K562 (cell line): ENCODE data around the gene LIF. TPM values are rescaled to one million over a fixed set of nuclear protein-coding genes. Genes with fewer than 3 reads are reported as not detected.

Experiments used
- ATF6 ChIP-seq: sonication (generic); formaldehyde crosslinking; IDR thresholded peaks from 2 replicates; pipeline ENCODE4 v1.4.0; 2020; ENCODE audit warnings: mild to moderate bottlenecking, missing genetic modification reagents
- BMI1 ChIP-seq: fragments of 150-350 bp; IDR thresholded peaks from 2 replicates; pipeline ENCODE4 v1.6.1; 2014; ENCODE audit warnings: low read length
- SRF ChIP-seq, 2 experiments: fragments of 250-450, 450-650 bp in 1 of 2; sonication (Bioruptor Pico) in 1 of 2; sonication (generic) in 1 of 2; formaldehyde crosslinking; IDR thresholded peaks; 2 replicates each; pipeline versions ENCODE4 v1.5.0 to v1.5.1; 2020 to 2022; ENCODE audit warnings: mild to moderate bottlenecking in 1 of 2, missing genetic modification reagents in 1 of 2
- polyA plus RNA-seq, 8 experiments: library from polyadenylated mRNA; depleted of rRNA in 4 of 8; stranded (reverse) in 5 of 8; unstranded in 3 of 8; fragments of >200 nt; fragmentation: Nextera tagmentation in 2 of 8; fragmentation: Illumina TruSeq in 1 of 8; extraction: Ambion mirVana in 2 of 8; extraction: Trizol in 1 of 8; gene quantifications; 2 replicates each; pipeline versions ENCODE4 v1.2.1 to v1.2.3, GENCODE V29; 2011 to 2014; ENCODE audit warnings: inconsistent platforms in 1 of 8, missing spikeins in 1 of 8
- total RNA-seq, 7 experiments: library from RNA; depleted of rRNA in 6 of 7; stranded (reverse); fragments of >200 nt in 6 of 7; fragmentation: Illumina TruSeq in 2 of 7; extraction: Trizol in 2 of 7; gene quantifications; 2 replicates each; pipeline versions ENCODE4 v1.2.1 to v1.2.3, GENCODE V29; 2011 to 2021; ENCODE audit warnings: low replicate concordance in 1 of 7
- TF ChIP-seq, protein P1 (sequence below): fragments of 250-450 bp; sonication (Bioruptor Pico); IDR thresholded peaks from 2 replicates; pipeline ENCODE4 v1.4.0; 2020; ENCODE audit warnings: mild to moderate bottlenecking, moderate library complexity, borderline replicate concordance
- TF ChIP-seq, protein P2 (sequence below), 2 experiments: fragments of 450-650 bp; IDR thresholded peaks; 2 replicates each; pipeline ENCODE4 v1.6.1; 2016; ENCODE audit warnings: mild to moderate bottlenecking in 2 of 2, borderline replicate concordance in 1 of 2, low read depth in 1 of 2, moderate library complexity in 1 of 2

Gene LIF
- total and polyA plus RNA-seq, 9 of the 15 experiments (the other 6 are each of a cell fraction or from before 2014, with no cell fraction given): 0.05 to 0.39 (median 0.18) TPM; not detected in 3

- TF ChIP-seq, protein P1, sequence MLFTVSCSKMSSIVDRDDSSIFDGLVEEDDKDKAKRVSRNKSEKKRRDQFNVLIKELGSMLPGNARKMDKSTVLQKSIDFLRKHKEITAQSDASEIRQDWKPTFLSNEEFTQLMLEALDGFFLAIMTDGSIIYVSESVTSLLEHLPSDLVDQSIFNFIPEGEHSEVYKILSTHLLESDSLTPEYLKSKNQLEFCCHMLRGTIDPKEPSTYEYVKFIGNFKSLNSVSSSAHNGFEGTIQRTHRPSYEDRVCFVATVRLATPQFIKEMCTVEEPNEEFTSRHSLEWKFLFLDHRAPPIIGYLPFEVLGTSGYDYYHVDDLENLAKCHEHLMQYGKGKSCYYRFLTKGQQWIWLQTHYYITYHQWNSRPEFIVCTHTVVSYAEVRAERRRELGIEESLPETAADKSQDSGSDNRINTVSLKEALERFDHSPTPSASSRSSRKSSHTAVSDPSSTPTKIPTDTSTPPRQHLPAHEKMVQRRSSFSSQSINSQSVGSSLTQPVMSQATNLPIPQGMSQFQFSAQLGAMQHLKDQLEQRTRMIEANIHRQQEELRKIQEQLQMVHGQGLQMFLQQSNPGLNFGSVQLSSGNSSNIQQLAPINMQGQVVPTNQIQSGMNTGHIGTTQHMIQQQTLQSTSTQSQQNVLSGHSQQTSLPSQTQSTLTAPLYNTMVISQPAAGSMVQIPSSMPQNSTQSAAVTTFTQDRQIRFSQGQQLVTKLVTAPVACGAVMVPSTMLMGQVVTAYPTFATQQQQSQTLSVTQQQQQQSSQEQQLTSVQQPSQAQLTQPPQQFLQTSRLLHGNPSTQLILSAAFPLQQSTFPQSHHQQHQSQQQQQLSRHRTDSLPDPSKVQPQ (CRISPR knock-in tag): no peak
- no peak for TF ChIP-seq ATF6 (CRISPR knock-in tag)
- TF ChIP-seq SRF (CRISPR knock-in tag; IDR thresholded peaks at IDR 0.05): no peak
- TF ChIP-seq BMI1: no peak
- TF ChIP-seq, protein P2, sequence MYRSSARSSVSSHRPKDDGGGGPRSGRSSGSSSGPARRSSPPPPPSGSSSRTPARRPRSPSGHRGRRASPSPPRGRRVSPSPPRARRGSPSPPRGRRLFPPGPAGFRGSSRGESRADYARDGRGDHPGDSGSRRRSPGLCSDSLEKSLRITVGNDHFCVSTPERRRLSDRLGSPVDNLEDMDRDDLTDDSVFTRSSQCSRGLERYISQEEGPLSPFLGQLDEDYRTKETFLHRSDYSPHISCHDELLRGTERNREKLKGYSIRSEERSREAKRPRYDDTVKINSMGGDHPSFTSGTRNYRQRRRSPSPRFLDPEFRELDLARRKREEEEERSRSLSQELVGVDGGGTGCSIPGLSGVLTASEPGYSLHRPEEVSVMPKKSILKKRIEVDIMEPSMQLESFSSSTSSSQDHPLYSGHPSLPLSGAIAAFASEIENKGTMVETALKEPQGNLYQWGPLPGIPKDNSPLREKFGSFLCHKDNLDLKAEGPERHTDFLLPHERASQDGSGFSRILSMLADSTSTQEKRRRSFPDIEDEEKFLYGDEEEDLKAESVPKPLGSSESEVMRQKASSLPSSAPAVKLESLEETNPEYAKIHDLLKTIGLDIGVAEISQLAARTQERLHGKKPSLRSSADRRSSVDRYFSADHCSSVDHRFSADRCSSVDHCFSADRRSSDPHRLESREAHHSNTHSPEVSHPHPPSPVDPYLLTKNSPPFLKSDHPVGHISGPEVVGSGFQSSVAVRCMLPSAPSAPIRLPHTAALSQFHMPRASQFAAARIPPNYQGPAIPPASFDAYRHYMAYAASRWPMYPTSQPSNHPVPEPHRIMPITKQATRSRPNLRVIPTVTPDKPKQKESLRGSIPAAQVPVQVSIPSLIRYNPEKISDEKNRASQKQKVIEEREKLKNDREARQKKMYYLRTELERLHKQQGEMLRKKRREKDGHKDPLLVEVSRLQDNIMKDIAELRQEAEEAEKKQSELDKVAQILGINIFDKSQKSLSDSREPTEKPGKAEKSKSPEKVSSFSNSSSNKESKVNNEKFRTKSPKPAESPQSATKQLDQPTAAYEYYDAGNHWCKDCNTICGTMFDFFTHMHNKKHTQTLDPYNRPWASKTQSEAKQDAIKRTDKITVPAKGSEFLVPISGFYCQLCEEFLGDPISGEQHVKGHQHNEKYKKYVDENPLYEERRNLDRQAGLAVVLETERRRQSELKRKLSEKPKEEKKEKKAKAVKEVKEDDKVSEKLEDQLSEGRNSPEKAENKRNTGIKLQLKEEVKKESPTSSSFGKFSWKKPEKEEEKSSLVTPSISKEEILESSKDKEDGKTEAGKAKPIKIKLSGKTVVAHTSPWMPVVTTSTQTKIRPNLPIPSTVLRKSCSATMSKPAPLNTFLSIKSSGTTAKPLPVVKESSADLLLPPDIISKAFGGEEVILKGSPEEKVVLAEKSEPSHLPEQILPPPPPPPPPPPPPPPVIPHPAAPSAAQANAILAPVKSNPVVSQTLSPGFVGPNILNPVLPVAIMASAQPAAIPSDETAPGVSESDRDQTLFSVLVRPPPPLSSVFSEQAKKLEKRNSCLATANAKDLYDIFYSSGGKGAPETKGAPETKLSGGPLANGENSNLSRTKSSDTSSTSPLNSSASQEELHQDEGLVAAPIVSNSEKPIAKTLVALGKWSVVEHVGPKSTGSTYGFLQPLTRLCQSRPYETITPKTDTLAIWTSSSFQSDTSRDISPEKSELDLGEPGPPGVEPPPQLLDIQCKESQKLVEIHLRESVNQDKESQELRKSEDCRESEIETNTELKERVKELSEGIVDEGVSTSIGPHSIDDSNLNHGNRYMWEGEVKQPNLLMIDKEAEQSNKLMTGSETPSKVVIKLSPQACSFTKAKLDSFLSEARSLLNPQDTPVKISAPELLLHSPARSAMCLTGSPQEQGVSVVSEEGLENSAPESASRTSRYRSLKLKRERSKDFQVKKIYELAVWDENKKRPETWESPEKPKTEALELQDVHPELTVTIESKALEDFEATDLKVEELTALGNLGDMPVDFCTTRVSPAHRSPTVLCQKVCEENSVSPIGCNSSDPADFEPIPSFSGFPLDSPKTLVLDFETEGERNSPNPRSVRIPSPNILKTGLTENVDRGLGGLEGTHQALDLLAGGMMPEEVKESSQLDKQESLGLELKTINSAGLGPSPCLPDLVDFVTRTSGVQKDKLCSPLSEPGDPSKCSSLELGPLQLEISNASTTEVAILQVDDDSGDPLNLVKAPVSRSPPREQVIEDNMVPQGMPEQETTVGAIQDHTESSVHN (IDR thresholded peaks at IDR 0.05; ENCODE audit: borderline replicate concordance in 1 of 2, low read depth in 1 of 2): no peak
These were observed 16.2 kb downstream of the LIF start (continued) for GRCh38 chr22:30230330-30230729.
